Esophagus squamous epithelium (tissue), 5 donors: ENCODE results near the gene IL36A. TPM values are rescaled to one million over a fixed set of nuclear protein-coding genes. Genes with fewer than 3 reads are reported as not detected.

Experiments
- DNase-seq: peaks from one replicate; lab custom pipeline; 2025; lab: John Stamatoyannopoulos, UW
- H3K27ac ChIP-seq, 4 donors: fragments of 200-600 bp; sonication (generic); one replicate each; pipeline ENCODE4 v1.5.1; 2016 to 2019; ENCODE audit warnings: mild to moderate bottlenecking in 1 of 4
- H3K27me3 ChIP-seq, 4 donors: fragments of 200-600 bp; sonication (generic); 1 replicate in 3 of 4; 2 replicates in 1 of 4; pipeline versions ENCODE4 v1.5.1 to v1.6.0; 2017 to 2021; ENCODE audit warnings: antibody characterized with exemption in 1 of 4
- H3K36me3 ChIP-seq, 3 donors: fragments of 200-600 bp; sonication (generic); one replicate each; pipeline ENCODE4 v1.5.1; 2016 to 2019
- H3K4me1 ChIP-seq, 3 donors: fragments of 200-600 bp; sonication (generic); one replicate each; pipeline ENCODE4 v1.5.1; 2017 to 2019
- H3K4me3 ChIP-seq, 4 donors: fragments of 200-600 bp; sonication (generic); 1 replicate in 3 of 4; 2 replicates in 1 of 4; pipeline ENCODE4 v1.5.1; 2016 to 2019; ENCODE audit warnings: mild to moderate bottlenecking in 2 of 4, moderate library complexity in 1 of 4
- H3K9me3 ChIP-seq, 3 donors: fragments of 200-600 bp; sonication (generic); one replicate each; pipeline ENCODE4 v1.5.1; 2016 to 2019
- CTCF ChIP-seq, 6 experiments: fragments of 450-650 bp in 4 of 6; fragments of 200-600 bp in 2 of 6; sonication (generic) in 2 of 6; IDR thresholded peaks; one replicate each; pipeline ENCODE4 v1.5.1; 2016 to 2019; ENCODE audit warnings: antibody characterized with exemption in 6 of 6, mild to moderate bottlenecking in 4 of 6, moderate library complexity in 4 of 6
- POLR2A ChIP-seq, 4 donors: fragments of 450-650 bp; IDR thresholded peaks; one replicate each; pipeline ENCODE4 v1.6.1; 2017; ENCODE audit warnings: antibody characterized with exemption in 4 of 4, mild to moderate bottlenecking in 4 of 4, moderate library complexity in 3 of 4
- WGBS, 2 donors: methylation state at CpG; one replicate each; pipeline ENCODE4 v1.1.5; 2018; 5-methylcytosine and 5-hydroxymethylcytosine counted together
- intact Hi-C: fragments of 100-400 bp; cut with DNase I; formaldehyde crosslinking; loops from one replicate; pipeline ENCODE4 v1.15.0; 2022
- total RNA-seq, 4 donors: library from RNA; depleted of rRNA; stranded (reverse); fragments of >200 nt; gene quantifications; one replicate each; pipeline ENCODE4 v1.1.0, GENCODE V29; 2016
- donor health status: DM: yes; HTN: yes; CAD: no.

The IL36A gene
- total RNA-seq, 4 donors from 2014 or later, result 54.9 to 254 (median 207) TPM

- TF ChIP-seq POLR2A (IDR thresholded peaks at IDR 0.05) (no peak), CTCF (IDR thresholded peaks at IDR 0.05) (no peak)
- Histone ChIP-seq H3K27me3 (peaks cover 0 to under 1% (median 0%) of the 10 kb centered on the region in 4 donors), H3K36me3 (no peaks in the 10 kb centered on the region), H3K4me1 (no peaks in the 10 kb centered on the region), H3K9me3 (no peaks in the 10 kb centered on the region), H3K27ac (no peak overlapping the region), H3K4me3 (no peak overlapping the region)
- DNase-seq, result no peak
- WGBS, 2 donors, result 24 to 27% methylated on average over 2 of the region's 2 CpGs
- intact Hi-C loops, result no loop called here
Observed at GRCh38 chr2:113010088-113010487, 4.8 kb downstream of the IL36A start.

- peaks cover 0 to 10% (median 0%) of the 10 kb centered on the region in 4 donors for H3K27me3 ChIP-seq
- no peak overlapping the region for H3K27ac ChIP-seq
- H3K4me1 ChIP-seq, result no peaks in the 10 kb centered on the region
- 85 to 92% methylated on average over 1 of the region's 1 CpG for WGBS, 2 donors
- no peak for DNase-seq
- H3K36me3 ChIP-seq, result no peaks in the 10 kb centered on the region
- intact Hi-C loops, result no loop called here
- H3K4me3 ChIP-seq, result no peak overlapping the region
- no peaks in the 10 kb centered on the region for H3K9me3 ChIP-seq
- TF ChIP-seq CTCF (IDR thresholded peaks at IDR 0.05), result no peak
- TF ChIP-seq POLR2A (IDR thresholded peaks at IDR 0.05), result no peak
Observed at GRCh38 chr2:113011108-113011507, 5.8 kb downstream of the IL36A start.

- 63 to 70% methylated on average over 8 of the region's 8 CpGs for WGBS, 2 donors
- Histone ChIP-seq H3K4me3 (no peak overlapping the region), H3K9me3 (no peaks in the 10 kb centered on the region), H3K27ac (no peak overlapping the region), H3K27me3 (peaks cover 0 to 11% (median 0%) of the 10 kb centered on the region in 4 donors), H3K4me1 (no peaks in the 10 kb centered on the region), H3K36me3 (no peaks in the 10 kb centered on the region)
- no peak for TF ChIP-seq POLR2A (IDR thresholded peaks at IDR 0.05)
- no peak for TF ChIP-seq CTCF (IDR thresholded peaks at IDR 0.05)
- intact Hi-C loops, result no loop called here
- no peak for DNase-seq
Observed at GRCh38 chr2:113012436-113013335, 7.4 kb downstream of the IL36A start.

- no peak for DNase-seq
- intact Hi-C loops, result no loop called here
- TF ChIP-seq CTCF (IDR thresholded peaks at IDR 0.05), result no peak
- TF ChIP-seq POLR2A (IDR thresholded peaks at IDR 0.05), result no peak
- H3K4me1 ChIP-seq, result no peaks in the 10 kb centered on the region
- no peaks in the 10 kb centered on the region for H3K9me3 ChIP-seq
- H3K27ac ChIP-seq, result no peak overlapping the region
- H3K36me3 ChIP-seq, result no peaks in the 10 kb centered on the region
- 67 to 79% methylated on average over 3 of the region's 3 CpGs for WGBS, 2 donors
- no peak overlapping the region for H3K4me3 ChIP-seq
- H3K27me3 ChIP-seq, result peaks cover 0 to 17% (median 0%) of the 10 kb centered on the region in 4 donors
Observed at GRCh38 chr2:113013336-113013661, 8.0 kb downstream of the IL36A start.

- no peak overlapping the region for H3K4me3 ChIP-seq
- WGBS, 2 donors, result 80 to 96% methylated on average over 2 of the region's 2 CpGs
- peaks cover 0 to 24% (median 0%) of the 10 kb centered on the region in 4 donors for H3K27me3 ChIP-seq
- no peak for DNase-seq
- no peaks in the 10 kb centered on the region for H3K4me1 ChIP-seq
- no peaks in the 10 kb centered on the region for H3K9me3 ChIP-seq
- H3K36me3 ChIP-seq, result no peaks in the 10 kb centered on the region
- intact Hi-C loops, result no loop called here
- no peak overlapping the region for H3K27ac ChIP-seq
- TF ChIP-seq CTCF (IDR thresholded peaks at IDR 0.05) (no peak), POLR2A (IDR thresholded peaks at IDR 0.05) (no peak)
Observed at GRCh38 chr2:113014067-113014466, 8.8 kb downstream of the IL36A start.
